ENCODE results near the gene LY6G5C. TPM values are rescaled to one million over a fixed set of nuclear protein-coding genes. Genes with fewer than 3 reads are reported as not detected.

The LY6G5C gene
- total and polyA plus RNA-seq, 4 donors = 0.59 to 2.5 (median 1.1) TPM

DNA sequence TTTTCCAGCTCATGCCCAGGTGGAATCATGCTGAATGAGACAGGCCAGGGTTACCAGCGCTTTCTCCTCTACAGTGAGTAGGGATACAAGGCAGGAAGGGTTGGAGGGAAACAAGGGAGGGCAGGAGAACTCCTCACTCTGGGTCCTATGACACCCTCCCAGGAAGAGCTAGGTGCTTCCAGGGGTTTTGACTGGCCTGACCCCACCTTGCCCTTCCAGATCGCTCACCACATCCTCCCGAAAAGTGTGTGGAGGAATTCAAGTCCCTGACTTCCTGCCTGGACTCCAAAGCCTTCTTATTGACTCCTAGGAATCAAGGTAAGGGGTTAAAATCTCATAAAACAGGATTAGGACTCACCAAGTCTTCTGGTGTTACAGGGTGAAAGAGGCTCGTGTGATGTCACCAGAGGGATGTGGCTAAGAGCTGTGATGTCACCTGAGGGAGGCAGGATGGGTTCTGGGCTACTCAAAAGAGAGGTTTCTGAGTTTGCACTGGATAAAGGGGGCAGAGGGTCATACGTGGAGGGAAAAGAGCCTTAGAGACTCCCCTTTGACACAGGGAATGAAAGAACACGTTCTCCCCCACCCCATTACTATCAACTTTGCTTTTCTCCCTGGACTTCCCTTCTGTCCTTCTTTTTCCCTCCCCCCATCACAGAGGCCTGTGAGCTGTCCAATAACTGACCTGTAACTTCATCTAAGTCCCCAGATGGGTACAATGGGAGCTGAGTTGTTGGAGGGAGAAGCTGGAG lies 23.3 kb downstream of the LY6G5C start:
- no peaks in the 10 kb centered on the region for H3K27me3 ChIP-seq (ENCODE audit: control insufficient read depth in 4 of 4, insufficient read depth in 4 of 4, low read length in 3 of 4)
- peaks cover 0 to 7% (median 5%) of the 10 kb centered on the region in 4 donors for H3K36me3 ChIP-seq (ENCODE audit: control insufficient read depth in 4 of 4, insufficient read depth in 3 of 4, low read depth in 1 of 4, low read length in 3 of 4)
- peaks cover 16 to 84% (median 64%) of the 10 kb centered on the region in 4 donors for H3K4me1 ChIP-seq (ENCODE audit: control insufficient read depth in 4 of 4, insufficient read depth in 4 of 4, low read length in 3 of 4)
- DNase-seq (ENCODE audit: low spot score) = no peak
- H3K4me3 ChIP-seq (ENCODE audit: low read depth in 1 of 3, low read length in 3 of 3) = no peak overlapping the region
- H3K9ac ChIP-seq (ENCODE audit: low read depth in 1 of 2, low read length in 2 of 2) = no peak overlapping the region
- TF ChIP-seq RAD21 (IDR thresholded peaks at IDR 0.05) = no peak
- TF ChIP-seq TAF1 (conservative IDR thresholded peaks at IDR 0.05) = no peak
- TF ChIP-seq, protein P1, sequence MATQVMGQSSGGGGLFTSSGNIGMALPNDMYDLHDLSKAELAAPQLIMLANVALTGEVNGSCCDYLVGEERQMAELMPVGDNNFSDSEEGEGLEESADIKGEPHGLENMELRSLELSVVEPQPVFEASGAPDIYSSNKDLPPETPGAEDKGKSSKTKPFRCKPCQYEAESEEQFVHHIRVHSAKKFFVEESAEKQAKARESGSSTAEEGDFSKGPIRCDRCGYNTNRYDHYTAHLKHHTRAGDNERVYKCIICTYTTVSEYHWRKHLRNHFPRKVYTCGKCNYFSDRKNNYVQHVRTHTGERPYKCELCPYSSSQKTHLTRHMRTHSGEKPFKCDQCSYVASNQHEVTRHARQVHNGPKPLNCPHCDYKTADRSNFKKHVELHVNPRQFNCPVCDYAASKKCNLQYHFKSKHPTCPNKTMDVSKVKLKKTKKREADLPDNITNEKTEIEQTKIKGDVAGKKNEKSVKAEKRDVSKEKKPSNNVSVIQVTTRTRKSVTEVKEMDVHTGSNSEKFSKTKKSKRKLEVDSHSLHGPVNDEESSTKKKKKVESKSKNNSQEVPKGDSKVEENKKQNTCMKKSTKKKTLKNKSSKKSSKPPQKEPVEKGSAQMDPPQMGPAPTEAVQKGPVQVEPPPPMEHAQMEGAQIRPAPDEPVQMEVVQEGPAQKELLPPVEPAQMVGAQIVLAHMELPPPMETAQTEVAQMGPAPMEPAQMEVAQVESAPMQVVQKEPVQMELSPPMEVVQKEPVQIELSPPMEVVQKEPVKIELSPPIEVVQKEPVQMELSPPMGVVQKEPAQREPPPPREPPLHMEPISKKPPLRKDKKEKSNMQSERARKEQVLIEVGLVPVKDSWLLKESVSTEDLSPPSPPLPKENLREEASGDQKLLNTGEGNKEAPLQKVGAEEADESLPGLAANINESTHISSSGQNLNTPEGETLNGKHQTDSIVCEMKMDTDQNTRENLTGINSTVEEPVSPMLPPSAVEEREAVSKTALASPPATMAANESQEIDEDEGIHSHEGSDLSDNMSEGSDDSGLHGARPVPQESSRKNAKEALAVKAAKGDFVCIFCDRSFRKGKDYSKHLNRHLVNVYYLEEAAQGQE (IDR thresholded peaks at IDR 0.05) = no peak
- no peak for TF ChIP-seq FOXA1 (IDR thresholded peaks at IDR 0.05)
- 74% methylated on average over 6 of the region's 6 CpGs for WGBS
- peak overlapping the region in 1 of 2 donors; percentile 45 for H3K27ac ChIP-seq (ENCODE audit: low read depth in 1 of 2, low read length in 2 of 2)
- no peaks in the 10 kb centered on the region for H3K9me3 ChIP-seq (ENCODE audit: control insufficient read depth in 4 of 4, low read length in 3 of 4)

DNA sequence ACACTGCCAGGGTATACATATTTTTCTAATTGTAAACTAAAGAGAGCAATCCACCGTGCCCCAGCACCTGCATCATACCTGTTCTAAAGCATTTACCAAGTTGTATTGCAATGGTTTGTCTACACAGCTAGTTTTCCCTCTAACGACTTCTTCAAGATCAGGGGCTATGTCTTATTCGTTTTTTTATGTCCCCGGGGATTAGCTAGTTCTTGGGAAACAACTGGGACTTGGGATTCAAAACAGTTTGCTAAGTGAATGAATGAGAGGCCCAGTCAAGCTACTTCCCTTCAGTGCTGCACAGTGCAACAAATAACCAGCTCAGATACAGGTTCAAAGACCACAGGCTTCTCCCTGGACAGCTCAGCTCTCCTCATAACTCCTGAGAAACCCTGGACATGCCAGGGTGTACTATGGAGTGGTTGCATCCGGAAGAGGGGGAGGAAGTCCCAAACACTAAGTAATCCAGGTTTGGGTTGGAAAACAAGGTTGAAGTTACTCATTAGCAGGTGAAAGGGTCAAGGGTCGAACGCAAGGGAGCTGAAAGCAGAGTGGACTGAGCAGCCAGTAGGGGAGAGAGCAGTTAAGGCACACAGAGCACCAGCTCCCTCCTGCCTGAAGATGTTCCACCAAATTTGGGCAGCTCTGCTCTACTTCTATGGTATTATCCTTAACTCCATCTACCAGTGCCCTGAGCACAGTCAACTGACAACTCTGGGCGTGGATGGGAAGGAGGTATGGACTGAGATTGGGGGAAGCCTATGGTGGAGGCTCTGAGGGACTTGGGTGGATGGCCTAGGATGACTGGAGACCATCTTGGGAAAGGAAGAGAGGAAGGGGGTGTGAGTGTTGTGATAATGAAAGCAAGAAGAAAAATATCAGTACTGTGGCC lies 25.3 kb downstream of the LY6G5C start, which contains the start of gene APOM:
TSS of gene APOM (plus strand) at position 546 of the 889 bp plus-strand sequence. CDS start at position 619, 73 bp downstream.
- WGBS = 35% methylated on average over 8 of the region's 8 CpGs
- TF ChIP-seq HNF4A (conservative IDR thresholded peaks at IDR 0.05) = peak; percentile 83 to 85
- peak; percentile 84 to 86 for TF ChIP-seq RXRA (IDR thresholded peaks at IDR 0.05)
- peak; percentile 80 for TF ChIP-seq HNF4G (IDR thresholded peaks at IDR 0.05)
- TF ChIP-seq, protein P2, sequence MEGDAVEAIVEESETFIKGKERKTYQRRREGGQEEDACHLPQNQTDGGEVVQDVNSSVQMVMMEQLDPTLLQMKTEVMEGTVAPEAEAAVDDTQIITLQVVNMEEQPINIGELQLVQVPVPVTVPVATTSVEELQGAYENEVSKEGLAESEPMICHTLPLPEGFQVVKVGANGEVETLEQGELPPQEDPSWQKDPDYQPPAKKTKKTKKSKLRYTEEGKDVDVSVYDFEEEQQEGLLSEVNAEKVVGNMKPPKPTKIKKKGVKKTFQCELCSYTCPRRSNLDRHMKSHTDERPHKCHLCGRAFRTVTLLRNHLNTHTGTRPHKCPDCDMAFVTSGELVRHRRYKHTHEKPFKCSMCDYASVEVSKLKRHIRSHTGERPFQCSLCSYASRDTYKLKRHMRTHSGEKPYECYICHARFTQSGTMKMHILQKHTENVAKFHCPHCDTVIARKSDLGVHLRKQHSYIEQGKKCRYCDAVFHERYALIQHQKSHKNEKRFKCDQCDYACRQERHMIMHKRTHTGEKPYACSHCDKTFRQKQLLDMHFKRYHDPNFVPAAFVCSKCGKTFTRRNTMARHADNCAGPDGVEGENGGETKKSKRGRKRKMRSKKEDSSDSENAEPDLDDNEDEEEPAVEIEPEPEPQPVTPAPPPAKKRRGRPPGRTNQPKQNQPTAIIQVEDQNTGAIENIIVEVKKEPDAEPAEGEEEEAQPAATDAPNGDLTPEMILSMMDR (IDR thresholded peaks at IDR 0.05; ENCODE audit: low read depth, low read length, missing input control) = no peak
- TF ChIP-seq, protein P1 (IDR thresholded peaks at IDR 0.05) = peak; percentile 88
- peak; percentile 82 for TF ChIP-seq NR2F2 (IDR thresholded peaks at IDR 0.05)
- TF ChIP-seq FOXA1 (IDR thresholded peaks at IDR 0.05) = no peak
- TF ChIP-seq, protein P3, sequence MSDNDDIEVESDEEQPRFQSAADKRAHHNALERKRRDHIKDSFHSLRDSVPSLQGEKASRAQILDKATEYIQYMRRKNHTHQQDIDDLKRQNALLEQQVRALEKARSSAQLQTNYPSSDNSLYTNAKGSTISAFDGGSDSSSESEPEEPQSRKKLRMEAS (IDR thresholded peaks at IDR 0.05) = peak; percentile 59
- peak; percentile 86 for TF ChIP-seq SP1 (IDR thresholded peaks at IDR 0.05)
- peak; percentile 33 for TF ChIP-seq YY1 (IDR thresholded peaks at IDR 0.05)
- TF ChIP-seq, protein P4, sequence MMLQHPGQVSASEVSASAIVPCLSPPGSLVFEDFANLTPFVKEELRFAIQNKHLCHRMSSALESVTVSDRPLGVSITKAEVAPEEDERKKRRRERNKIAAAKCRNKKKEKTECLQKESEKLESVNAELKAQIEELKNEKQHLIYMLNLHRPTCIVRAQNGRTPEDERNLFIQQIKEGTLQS (IDR thresholded peaks at IDR 0.05) = no peak
- peak; percentile 39 to 52 for TF ChIP-seq EGR1 (IDR thresholded peaks at IDR 0.05; ENCODE audit: low read depth in 2 of 2)
- peak; percentile 70 for TF ChIP-seq FOXA2 (IDR thresholded peaks at IDR 0.05)
- TF ChIP-seq TAF1 (conservative IDR thresholded peaks at IDR 0.05) = peak; percentile 98
- peak; percentile 64 to 89 for TF ChIP-seq GABPA (IDR thresholded peaks at IDR 0.05 in 1 of 2, conservative IDR thresholded peaks at IDR 0.05 in 1 of 2)
- TF ChIP-seq, protein P5, sequence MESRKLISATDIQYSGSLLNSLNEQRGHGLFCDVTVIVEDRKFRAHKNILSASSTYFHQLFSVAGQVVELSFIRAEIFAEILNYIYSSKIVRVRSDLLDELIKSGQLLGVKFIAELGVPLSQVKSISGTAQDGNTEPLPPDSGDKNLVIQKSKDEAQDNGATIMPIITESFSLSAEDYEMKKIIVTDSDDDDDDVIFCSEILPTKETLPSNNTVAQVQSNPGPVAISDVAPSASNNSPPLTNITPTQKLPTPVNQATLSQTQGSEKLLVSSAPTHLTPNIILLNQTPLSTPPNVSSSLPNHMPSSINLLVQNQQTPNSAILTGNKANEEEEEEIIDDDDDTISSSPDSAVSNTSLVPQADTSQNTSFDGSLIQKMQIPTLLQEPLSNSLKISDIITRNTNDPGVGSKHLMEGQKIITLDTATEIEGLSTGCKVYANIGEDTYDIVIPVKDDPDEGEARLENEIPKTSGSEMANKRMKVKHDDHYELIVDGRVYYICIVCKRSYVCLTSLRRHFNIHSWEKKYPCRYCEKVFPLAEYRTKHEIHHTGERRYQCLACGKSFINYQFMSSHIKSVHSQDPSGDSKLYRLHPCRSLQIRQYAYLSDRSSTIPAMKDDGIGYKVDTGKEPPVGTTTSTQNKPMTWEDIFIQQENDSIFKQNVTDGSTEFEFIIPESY (IDR thresholded peaks at IDR 0.05) = peak; percentile 59
- TF ChIP-seq JUND (IDR thresholded peaks at IDR 0.05) = peak; percentile 57 to 58
- peak; percentile 19 to 57 for TF ChIP-seq RAD21 (IDR thresholded peaks at IDR 0.05)
- H3K27me3 ChIP-seq (ENCODE audit: control insufficient read depth in 4 of 4, insufficient read depth in 4 of 4, low read length in 3 of 4) = no peaks in the 10 kb centered on the region
- peak within 1 kb of the TSS; percentile 34 to 75 for H3K9ac ChIP-seq (ENCODE audit: low read depth in 1 of 2, low read length in 2 of 2)
- H3K9me3 ChIP-seq (ENCODE audit: control insufficient read depth in 4 of 4, low read length in 3 of 4) = no peaks in the 10 kb centered on the region
- peak within 1 kb of the TSS; percentile 45 to 66 (median 63) for H3K4me3 ChIP-seq (ENCODE audit: low read depth in 1 of 3, low read length in 3 of 3)
- H3K36me3 ChIP-seq (ENCODE audit: control insufficient read depth in 4 of 4, insufficient read depth in 3 of 4, low read depth in 1 of 4, low read length in 3 of 4) = peaks cover 0 to 6% (median 3%) of the 10 kb centered on the region in 4 donors
- peak within 1 kb of the TSS; percentile 80 to 86 for H3K27ac ChIP-seq (ENCODE audit: low read depth in 1 of 2, low read length in 2 of 2)
- DNase-seq (ENCODE audit: low spot score) = no peak
- peaks cover 14 to 85% (median 68%) of the 10 kb centered on the region in 4 donors for H3K4me1 ChIP-seq (ENCODE audit: control insufficient read depth in 4 of 4, insufficient read depth in 4 of 4, low read length in 3 of 4)

All from liver (tissue), 9 donors.